CD14-positive monocyte (primary cell): ENCODE measurements around the gene ADGRG7. TPM values are rescaled to one million over a fixed set of nuclear protein-coding genes. Genes with fewer than 3 reads are reported as not detected.

Experiments used
- DNase-seq, 3 donors: peaks; one replicate each; pipeline ENCODE4 v3.0.0-alpha.2; 2011 to 2022
- H2AFZ ChIP-seq: 2 replicates; pipeline ENCODE4 v1.6.0; 2012; ENCODE audit warnings: mild to moderate bottlenecking, low read depth, low read length, inconsistent platforms; ENCODE audit not compliant: insufficient read depth, poor library complexity, severe bottlenecking
- H3K27ac ChIP-seq, 2 donors: 1 replicate in 1 of 2; 2 replicates in 1 of 2; pipeline ENCODE4 v1.5.1; 2012 to 2013; ENCODE audit warnings: low read length in 2 of 2, control low read depth in 1 of 2, inconsistent platforms in 1 of 2, low read depth in 1 of 2, mild to moderate bottlenecking in 1 of 2
- H3K27me3 ChIP-seq, 2 donors: one replicate each; pipeline versions ENCODE4 v1.6.0 to v1.6.1; 2011 to 2013; ENCODE audit warnings: low read length in 2 of 2; ENCODE audit not compliant: control insufficient read depth in 2 of 2, insufficient read depth in 2 of 2
- H3K36me3 ChIP-seq, 2 donors: replicated peaks in 1 of 2; 1 replicate in 1 of 2; 2 replicates in 1 of 2; pipeline versions ENCODE4 v1.5.1 to v1.6.1; 2012 to 2013; ENCODE audit warnings: low read length in 2 of 2, control low read depth in 1 of 2, inconsistent platforms in 1 of 2, mild to moderate bottlenecking in 1 of 2; ENCODE audit not compliant: insufficient read depth in 2 of 2, control insufficient read depth in 1 of 2
- H3K4me1 ChIP-seq, 2 donors: 1 replicate in 1 of 2; 2 replicates in 1 of 2; pipeline versions ENCODE4 v1.5.1 to v1.6.1; 2012 to 2013; ENCODE audit warnings: low read length in 2 of 2, control low read depth in 1 of 2, inconsistent platforms in 1 of 2, mild to moderate bottlenecking in 1 of 2, moderate library complexity in 1 of 2; ENCODE audit not compliant: insufficient read depth in 2 of 2, control insufficient read depth in 1 of 2
- H3K4me2 ChIP-seq: replicated peaks from 2 replicates; pipeline ENCODE3; 2012; ENCODE audit warnings: low read length, moderate library complexity, mild to moderate bottlenecking; ENCODE audit not compliant: poor library complexity, severe bottlenecking; ENCODE audit errors: extremely low read depth
- H3K4me3 ChIP-seq, 3 experiments: fragments of 200-600 bp in 1 of 3; sonication (generic) in 1 of 3; replicated peaks in 1 of 3; 1 replicate in 2 of 3; 2 replicates in 1 of 3; pipeline ENCODE4 v1.5.1; 2011 to 2013; ENCODE audit warnings: low read length in 3 of 3, mild to moderate bottlenecking in 3 of 3, control low read depth in 2 of 3, low read depth in 2 of 3, inconsistent platforms in 1 of 3, moderate library complexity in 1 of 3
- H3K79me2 ChIP-seq: 2 replicates; pipeline ENCODE4 v1.6.0; 2012; ENCODE audit warnings: mild to moderate bottlenecking, control low read depth, inconsistent platforms, low read length, moderate library complexity; ENCODE audit not compliant: insufficient read depth
- H3K9ac ChIP-seq: 2 replicates; pipeline ENCODE4 v1.6.0; 2017; ENCODE audit warnings: low read length, mild to moderate bottlenecking; ENCODE audit not compliant: insufficient read depth, poor library complexity, severe bottlenecking
- H3K9me3 ChIP-seq, 2 donors: replicated peaks in 1 of 2; 1 replicate in 1 of 2; 2 replicates in 1 of 2; pipeline versions ENCODE4 v1.5.1 to v1.6.1; 2012 to 2013; ENCODE audit warnings: low read length in 2 of 2, control low read depth in 1 of 2; ENCODE audit not compliant: control insufficient read depth in 1 of 2, insufficient read depth in 1 of 2
- H4K20me1 ChIP-seq: 2 replicates; pipeline ENCODE4 v1.6.0; 2012; ENCODE audit warnings: mild to moderate bottlenecking, low read length, control low read depth, moderate library complexity; ENCODE audit not compliant: insufficient read depth
- H3K27ac Mint-ChIP-seq, 7 donors: one replicate each; pipeline ENCODE4 v1.8.0; 2020; ENCODE audit warnings: mild to moderate bottlenecking in 7 of 7, mixed read lengths in 7 of 7, moderate library complexity in 6 of 7, inconsistent platforms in 2 of 7
- H3K27me3 Mint-ChIP-seq, 3 donors: one replicate each; pipeline ENCODE4 v1.8.0; 2021 to 2022; ENCODE audit warnings: low read depth in 3 of 3, mild to moderate bottlenecking in 3 of 3, mixed read lengths in 3 of 3, moderate library complexity in 3 of 3, inconsistent platforms in 1 of 3
- H3K36me3 Mint-ChIP-seq, 2 donors: one replicate each; pipeline ENCODE4 v1.8.0; 2020; ENCODE audit warnings: mixed read lengths in 2 of 2, inconsistent platforms in 1 of 2, mild to moderate bottlenecking in 1 of 2
- H3K4me1 Mint-ChIP-seq: one replicate; pipeline ENCODE4 v1.8.0; 2020; ENCODE audit warnings: mild to moderate bottlenecking, mixed read lengths
- H3K4me3 Mint-ChIP-seq, 2 donors: one replicate each; pipeline ENCODE4 v1.8.0; 2020; ENCODE audit warnings: mild to moderate bottlenecking in 2 of 2, mixed read lengths in 2 of 2, moderate library complexity in 1 of 2
- H3K9me3 Mint-ChIP-seq, 7 donors: one replicate each; pipeline ENCODE4 v1.8.0; 2020 to 2022; ENCODE audit warnings: mixed read lengths in 7 of 7, mild to moderate bottlenecking in 6 of 7, moderate library complexity in 6 of 7, inconsistent platforms in 2 of 7
- CTCF ChIP-seq: fragments of 200-600 bp; IDR thresholded peaks from one replicate; pipeline ENCODE4 v1.8.0; 2022; ENCODE audit warnings: antibody characterized with exemption, mild to moderate bottlenecking
- WGBS: methylation state at CpG from one replicate; pipeline ENCODE4 v1.1.5; 2013; ENCODE audit warnings: missing lambda C conversion rate; ENCODE audit not compliant: insufficient coverage; 5-methylcytosine and 5-hydroxymethylcytosine counted together
- intact Hi-C, 2 donors: fragments of 100-400 bp; cut with micrococcal nuclease; formaldehyde crosslinking; loops; one replicate each; pipeline versions ENCODE4 v1.15.0 to v1.15.1; 2023
- polyA plus RNA-seq, 3 donors: library from polyadenylated mRNA; depleted of rRNA in 1 of 3; unstranded in 2 of 3; stranded (reverse) in 1 of 3; fragments of 300-500 nt in 2 of 3; fragments of >200 nt in 1 of 3; fragmentation: Illumina TruSeq in 2 of 3; gene quantifications; 1 replicate in 2 of 3; 2 replicates in 1 of 3; pipeline ENCODE4 v1.2.3, GENCODE V29; 2012 to 2021

Gene ADGRG7
- polyA plus RNA-seq, 3 donors, result not detected

- H3K27me3 ChIP-seq, result no peaks in the 10 kb centered on the region
- no peaks in the 10 kb centered on the region for H3K79me2 ChIP-seq
- DNase-seq, result no peak
- intact Hi-C loops, result no loop called here
- H3K9ac ChIP-seq, result no peak overlapping the region
- no peak overlapping the region for H2AFZ ChIP-seq
- no peaks in the 10 kb centered on the region for H4K20me1 ChIP-seq
- peaks cover 2% of the 10 kb centered on the region for H3K4me1 Mint-ChIP-seq
- no peaks in the 10 kb centered on the region for H3K36me3 Mint-ChIP-seq
- no peak overlapping the region for H3K4me2 ChIP-seq
- H3K4me3 Mint-ChIP-seq, result no peak overlapping the region
- H3K9me3 Mint-ChIP-seq, result peaks cover 0 to 6% (median 4%) of the 10 kb centered on the region in 7 donors
- no peak overlapping the region for H3K4me3 ChIP-seq
- no peak for TF ChIP-seq CTCF
- H3K27me3 Mint-ChIP-seq, result no peaks in the 10 kb centered on the region
- H3K36me3 ChIP-seq, result no peaks in the 10 kb centered on the region
- no peaks in the 10 kb centered on the region for H3K9me3 ChIP-seq
- H3K4me1 ChIP-seq, result no peaks in the 10 kb centered on the region
- H3K27ac ChIP-seq, result no peak overlapping the region
- no peak overlapping the region for H3K27ac Mint-ChIP-seq
- 100% methylated on average over 1 of the region's 2 CpGs for WGBS
These were observed 18.1 kb downstream of the ADGRG7 start for GRCh38 chr3:100627491-100627890.

- 25% methylated on average over 2 of the region's 3 CpGs for WGBS
- H3K4me1 ChIP-seq, result no peaks in the 10 kb centered on the region
- no peak for TF ChIP-seq CTCF
- H3K4me1 Mint-ChIP-seq, result peaks cover 2% of the 10 kb centered on the region
- no peaks in the 10 kb centered on the region for H3K79me2 ChIP-seq
- no peak overlapping the region for H3K9ac ChIP-seq
- no peak for DNase-seq
- intact Hi-C loops, result no loop called here
- no peaks in the 10 kb centered on the region for H3K36me3 Mint-ChIP-seq
- no peaks in the 10 kb centered on the region for H3K27me3 ChIP-seq
- no peaks in the 10 kb centered on the region for H4K20me1 ChIP-seq
- no peak overlapping the region for H2AFZ ChIP-seq
- no peaks in the 10 kb centered on the region for H3K36me3 ChIP-seq
- H3K9me3 Mint-ChIP-seq, result peaks cover 0 to 6% (median 1%) of the 10 kb centered on the region in 7 donors
- H3K27me3 Mint-ChIP-seq, result no peaks in the 10 kb centered on the region
- H3K4me3 Mint-ChIP-seq, result no peak overlapping the region
- no peaks in the 10 kb centered on the region for H3K9me3 ChIP-seq
- no peak overlapping the region for H3K4me3 ChIP-seq
- H3K27ac Mint-ChIP-seq, result no peak overlapping the region
- H3K4me2 ChIP-seq, result no peak overlapping the region
- no peak overlapping the region for H3K27ac ChIP-seq
These were observed 20.2 kb downstream of the ADGRG7 start for GRCh38 chr3:100629421-100630127.
